ENCODE measurements around the gene PKNOX2. TPM values are rescaled to one million over a fixed set of nuclear protein-coding genes. Genes with fewer than 3 reads are reported as not detected.

PKNOX2 gene
- total and polyA plus RNA-seq, 9 of the 15 experiments (the other 6 are each of a cell fraction or from before 2014, with no cell fraction given) = not detected

GRCh38 chr11:125308246-125308645 is 143.7 kb downstream of the PKNOX2 start:
- Histone ChIP-seq H3K9me3 (replicated peaks; ENCODE audit: control insufficient read depth, insufficient read depth, low read depth, low read length) (no peaks in the 10 kb centered on the region), H3K4me1 (replicated peaks in 1 of 2; ENCODE audit: control insufficient read depth in 2 of 2, insufficient read depth in 2 of 2, low read length in 2 of 2) (no peaks in the 10 kb centered on the region), H3K79me2 (ENCODE audit: control insufficient read depth, insufficient read depth, low read length) (no peaks in the 10 kb centered on the region), H3K36me3 (ENCODE audit: control insufficient read depth, insufficient read depth, low read length) (no peaks in the 10 kb centered on the region), H2AFZ (ENCODE audit: low read depth, low read length) (no peak overlapping the region), H3K9ac (ENCODE audit: insufficient read depth in 1 of 2, low read depth in 2 of 2, low read length in 2 of 2) (no peak overlapping the region), H3K27me3 (ENCODE audit: control insufficient read depth in 2 of 2, insufficient read depth in 2 of 2, low read length in 2 of 2) (peaks cover 27 to 52% of the 10 kb centered on the region in 2 experiments), H3K9me1 (ENCODE audit: control insufficient read depth, insufficient read depth, low read length) (no peaks in the 10 kb centered on the region), H3K27ac (ENCODE audit: extremely low read depth, low read depth, low read length) (no peak overlapping the region), H3K4me3 (no peak overlapping the region), H3K4me2 (ENCODE audit: insufficient read depth, low read length) (no peak overlapping the region), H4K20me1 (replicated peaks; ENCODE audit: control insufficient read depth, insufficient read depth, low read length) (no peaks in the 10 kb centered on the region; the same call in 1 of the 2 replicates)
- no peak for FAIRE-seq
- CTCF ChIA-PET (ENCODE audit: low intra/inter-chr PET ratio) = no interaction called here
- no TSS peak for BruUV-seq (replicated peaks)
- WGBS (ENCODE audit: insufficient coverage, low coverage, missing lambda C conversion rate) = 0% methylated on average over 5 of the region's 5 CpGs
- intact Hi-C loops (cut with micrococcal nuclease) = no loop called here
- no peak for DNase-seq (ENCODE audit: extremely low read depth in 1 of 4, low spot score in 3 of 4)
- POLR2A ChIA-PET = no interaction called here
- TF ChIP-seq ZFP36 (IDR thresholded peaks at IDR 0.05; ENCODE audit: low read depth, low read length, partially characterized antibody) = no peak
- no peak for TF ChIP-seq SIX5 (IDR thresholded peaks at IDR 0.05; ENCODE audit: borderline replicate concordance in 1 of 2, insufficient read depth in 1 of 2, low read depth in 1 of 2, low read length in 2 of 2)
- TF ChIP-seq FOXM1 (IDR thresholded peaks at IDR 0.05; ENCODE audit: low read depth) = no peak
- no peak for TF ChIP-seq FOXM1 (CRISPR knock-in tag; IDR thresholded peaks at IDR 0.05; ENCODE audit: low read depth)
- in situ Hi-C loops (cut with MboI) = no loop called here
- ATAC-seq = no peak

GRCh38 chr11:125312391-125312790 is 147.8 kb downstream of the PKNOX2 start:
- in situ Hi-C loops (cut with MboI) (no loop called here), intact Hi-C loops (cut with micrococcal nuclease) (no loop called here)
- no peak for ATAC-seq
- Histone ChIP-seq H3K4me1 (replicated peaks in 1 of 2; ENCODE audit: control insufficient read depth in 2 of 2, insufficient read depth in 2 of 2, low read length in 2 of 2) (no peaks in the 10 kb centered on the region), H3K9ac (ENCODE audit: insufficient read depth in 1 of 2, low read depth in 2 of 2, low read length in 2 of 2) (no peak overlapping the region), H3K9me3 (replicated peaks; ENCODE audit: control insufficient read depth, insufficient read depth, low read depth, low read length) (no peaks in the 10 kb centered on the region), H3K27ac (ENCODE audit: extremely low read depth, low read depth, low read length) (no peak overlapping the region), H3K79me2 (ENCODE audit: control insufficient read depth, insufficient read depth, low read length) (no peaks in the 10 kb centered on the region), H3K4me2 (ENCODE audit: insufficient read depth, low read length) (no peak overlapping the region), H2AFZ (ENCODE audit: low read depth, low read length) (no peak overlapping the region), H3K27me3 (ENCODE audit: control insufficient read depth in 2 of 2, insufficient read depth in 2 of 2, low read length in 2 of 2) (peaks cover 19 to 46% of the 10 kb centered on the region in 2 experiments), H3K4me3 (no peak overlapping the region), H4K20me1 (replicated peaks; ENCODE audit: control insufficient read depth, insufficient read depth, low read length) (no peaks in the 10 kb centered on the region; the same call in 1 of the 2 replicates), H3K9me1 (ENCODE audit: control insufficient read depth, insufficient read depth, low read length) (no peaks in the 10 kb centered on the region), H3K36me3 (ENCODE audit: control insufficient read depth, insufficient read depth, low read length) (no peaks in the 10 kb centered on the region)
- TF ChIP-seq USF2 (CRISPR knock-in tag; IDR thresholded peaks at IDR 0.05) (no peak), STAG1 (CRISPR knock-in tag; IDR thresholded peaks at IDR 0.05; ENCODE audit: borderline replicate concordance) (no peak), HDAC2 (IDR thresholded peaks at IDR 0.05) (no peak), E2F4 (CRISPR knock-in tag; IDR thresholded peaks at IDR 0.05; ENCODE audit: low read depth) (no peak), MAFG (tag; conservative IDR thresholded peaks at IDR 0.05) (no peak)
- DNase-seq (ENCODE audit: extremely low read depth in 1 of 4, low spot score in 3 of 4) = no peak
- no TSS peak for BruUV-seq (replicated peaks)
- CTCF ChIA-PET (ENCODE audit: low intra/inter-chr PET ratio) = no interaction called here
- no peak for FAIRE-seq
- POLR2A ChIA-PET = interaction anchor here (0.8 kb wide), 1 partner anchor 169 kb away, joined by 3 read pairs; no protein-coding TSS in a partner anchor
- WGBS (ENCODE audit: insufficient coverage, low coverage, missing lambda C conversion rate) = under 1% methylated on average over 11 of the region's 12 CpGs
